Thyroid gland (tissue), 4 donors: ENCODE measurements around the gene SF3B5.

Source experiments
- CTCF ChIP-seq, 6 experiments: fragments of 200-600 bp in 3 of 6; fragments of 450-650 bp in 3 of 6; sonication (generic) in 3 of 6; IDR thresholded peaks; one replicate each; pipeline ENCODE4 v1.5.1; 2016 to 2019; ENCODE audit warnings: antibody characterized with exemption in 6 of 6, mild to moderate bottlenecking in 2 of 6, inconsistent platforms in 1 of 6, moderate library complexity in 1 of 6
- POLR2A ChIP-seq, 2 donors: fragments of 450-650 bp; IDR thresholded peaks; one replicate each; pipeline ENCODE4 v1.6.1; 2017; ENCODE audit warnings: antibody characterized with exemption in 2 of 2, mild to moderate bottlenecking in 2 of 2, moderate library complexity in 1 of 2

- TF ChIP-seq CTCF (IDR thresholded peaks at IDR 0.05): no peak
- TF ChIP-seq POLR2A (IDR thresholded peaks at IDR 0.05): no peak
Observed at GRCh38 chr6:144066255-144066654, 29.1 kb downstream of the SF3B5 start.
